Endothelial cell of umbilical vein (primary cell): ENCODE measurements around the gene MPDU1.

Experiments
- CTCF ChIP-seq, 2 donors: IDR thresholded peaks; 1 replicate in 1 of 2; 2 replicates in 1 of 2; pipeline ENCODE4 v1.5.1; 2011; ENCODE audit warnings: low read length in 2 of 2, mild to moderate bottlenecking in 2 of 2, moderate library complexity in 2 of 2, control low read depth in 1 of 2, inconsistent platforms in 1 of 2, low read depth in 1 of 2; ENCODE audit not compliant: insufficient read depth in 1 of 2; ENCODE audit errors: extremely low read depth in 1 of 2
- JUN ChIP-seq: IDR thresholded peaks from 2 replicates; pipeline ENCODE4 v1.6.1; 2011; ENCODE audit warnings: borderline replicate concordance, low read depth; ENCODE audit not compliant: insufficient read length, insufficient read depth
- POLR2AphosphoS5 ChIP-seq: IDR thresholded peaks from 2 replicates; pipeline ENCODE4 v1.6.1; 2012; ENCODE audit warnings: low read depth, mild to moderate bottlenecking, control low read depth, low read length, moderate library complexity; ENCODE audit not compliant: insufficient read depth

- no peak for TF ChIP-seq CTCF (IDR thresholded peaks at IDR 0.05; ENCODE audit: extremely low read depth in 1 of 2, insufficient read depth in 1 of 2, low read depth in 1 of 2, low read length in 2 of 2)
- TF ChIP-seq POLR2AphosphoS5, result peak; percentile 100
- TF ChIP-seq JUN, result no peak
These were observed 10.9 kb upstream of the MPDU1 start for GRCh38 chr17:7572588-7573323.
